Muscle of leg (tissue), 11 donors: Measurements from ENCODE around the gene DLGAP1. TPM values are rescaled to one million over a fixed set of nuclear protein-coding genes. Genes with fewer than 3 reads are reported as not detected.
"Not testable (repeated sequence)": the region's sequence is repeated elsewhere in the genome, so short reads cannot be mapped to it uniquely, and the experiment has no call there.

ENCODE experiments used
- DNase-seq: peaks from one replicate; pipeline ENCODE4 v3.0.0; 2013
- H3K27ac ChIP-seq: one replicate; pipeline ENCODE4 v1.5.1; 2013; ENCODE audit warnings: mild to moderate bottlenecking, low read length, control low read depth
- H3K27me3 ChIP-seq: one replicate; pipeline ENCODE4 v1.6.1; 2013; ENCODE audit warnings: low read length; ENCODE audit not compliant: control insufficient read depth, insufficient read depth
- H3K36me3 ChIP-seq: one replicate; pipeline ENCODE4 v1.6.1; 2013; ENCODE audit warnings: low read length; ENCODE audit not compliant: control insufficient read depth, insufficient read depth
- H3K4me1 ChIP-seq: one replicate; pipeline ENCODE4 v1.6.1; 2013; ENCODE audit warnings: low read length; ENCODE audit not compliant: control insufficient read depth, insufficient read depth
- H3K4me3 ChIP-seq: one replicate; pipeline ENCODE4 v1.5.1; 2013; ENCODE audit warnings: low read length, control low read depth
- H3K9me3 ChIP-seq: replicated peaks from 2 replicates; pipeline ENCODE4 v1.6.1; 2013; ENCODE audit warnings: low read depth, low read length; ENCODE audit not compliant: control insufficient read depth
- WGBS: methylation state at CpG from one replicate; pipeline ENCODE4 v1.1.5; 2013; ENCODE audit warnings: missing lambda C conversion rate; ENCODE audit not compliant: insufficient coverage; 5-methylcytosine and 5-hydroxymethylcytosine counted together
- polyA plus RNA-seq, 8 donors: library from polyadenylated mRNA; unstranded; fragments of 120-200 nt; gene quantifications; one replicate each; pipeline versions ENCODE4 v1.2.1 to v1.2.3, GENCODE V29; 2013; ENCODE audit warnings: inconsistent platforms in 1 of 8, low replicate concordance in 1 of 8; ENCODE audit not compliant: insufficient read length in 8 of 8, insufficient read depth in 1 of 8
- total RNA-seq: library from RNA; stranded (reverse); fragments of 120-200 nt; gene quantifications from one replicate; pipeline ENCODE4 v1.2.4, GENCODE V29; 2013

DLGAP1 gene
- total and polyA plus RNA-seq, 9 donors = 0.87 to 3.1 (median 1.8) TPM

GRCh38 chr18:3713708-3714107 is 741.4 kb downstream of the DLGAP1 start:
- Histone ChIP-seq H3K9me3 (no peaks in the 10 kb centered on the region), H3K4me3 (no peak overlapping the region), H3K27me3 (no peaks in the 10 kb centered on the region), H3K27ac (no peak overlapping the region), H3K36me3 (no peaks in the 10 kb centered on the region), H3K4me1 (no peaks in the 10 kb centered on the region)
- DNase-seq = no peak
- WGBS = 94% methylated on average over 5 of the region's 8 CpGs

GRCh38 chr18:3713166-3713565 is 741.9 kb downstream of the DLGAP1 start:
- Histone ChIP-seq H3K27ac (no peak overlapping the region), H3K9me3 (no peaks in the 10 kb centered on the region), H3K36me3 (no peaks in the 10 kb centered on the region), H3K4me1 (no peaks in the 10 kb centered on the region), H3K4me3 (no peak overlapping the region), H3K27me3 (no peaks in the 10 kb centered on the region)
- DNase-seq = no peak
- 51% methylated on average over 4 of the region's 4 CpGs for WGBS

GRCh38 chr18:3712491-3712890 is 742.6 kb downstream of the DLGAP1 start:
- no peaks in the 10 kb centered on the region for H3K9me3 ChIP-seq
- H3K4me3 ChIP-seq = no peak overlapping the region
- H3K4me1 ChIP-seq = no peaks in the 10 kb centered on the region
- no peaks in the 10 kb centered on the region for H3K36me3 ChIP-seq
- WGBS = 79% methylated on average over 2 of the region's 5 CpGs
- no peaks in the 10 kb centered on the region for H3K27me3 ChIP-seq
- no peak overlapping the region for H3K27ac ChIP-seq
- DNase-seq = no peak

GRCh38 chr18:3710712-3711301 is 744.3 kb downstream of the DLGAP1 start:
- 30% methylated on average over 8 of the region's 8 CpGs for WGBS
- Histone ChIP-seq H3K27ac (no peak overlapping the region), H3K4me1 (no peaks in the 10 kb centered on the region), H3K27me3 (no peaks in the 10 kb centered on the region), H3K36me3 (no peaks in the 10 kb centered on the region), H3K4me3 (no peak overlapping the region), H3K9me3 (no peaks in the 10 kb centered on the region)
- no peak for DNase-seq

- Histone ChIP-seq H3K27ac (no peak overlapping the region), H3K36me3 (no peaks in the 10 kb centered on the region)
- WGBS = 50% methylated on average over 2 of the region's 4 CpGs
Observed at GRCh38 chr18:3709205-3709604, 745.9 kb downstream of the DLGAP1 start.

GRCh38 chr18:3706279-3707097 is 748.6 kb downstream of the DLGAP1 start:
- DNase-seq = no peak
- no peaks in the 10 kb centered on the region for H3K9me3 ChIP-seq
- 63% methylated on average over 2 of the region's 9 CpGs for WGBS
- no peak overlapping the region for H3K27ac ChIP-seq
- H3K4me3 ChIP-seq = no peak overlapping the region
- no peaks in the 10 kb centered on the region for H3K4me1 ChIP-seq
- no peaks in the 10 kb centered on the region for H3K27me3 ChIP-seq
- no peaks in the 10 kb centered on the region for H3K36me3 ChIP-seq

More at GRCh38 chr18:3709205-3709604, 745.9 kb downstream of the DLGAP1 start:
- H3K4me3 ChIP-seq = no peak overlapping the region
- DNase-seq = no peak
- H3K27me3 ChIP-seq = no peaks in the 10 kb centered on the region
- no peaks in the 10 kb centered on the region for H3K4me1 ChIP-seq
- H3K9me3 ChIP-seq = no peaks in the 10 kb centered on the region

- H3K9me3 ChIP-seq = no peaks in the 10 kb centered on the region
- no peaks in the 10 kb centered on the region for H3K4me1 ChIP-seq
- H3K27ac ChIP-seq = no peak overlapping the region
- DNase-seq = no peak
- no peaks in the 10 kb centered on the region for H3K36me3 ChIP-seq
- no peak overlapping the region for H3K4me3 ChIP-seq
- H3K27me3 ChIP-seq = no peaks in the 10 kb centered on the region
- no CpG with 5 or more reads among the region's 3 CpGs for WGBS
Observed at GRCh38 chr18:3704556-3705344, 750.4 kb downstream of the DLGAP1 start.

- Histone ChIP-seq H3K36me3 (no peaks in the 10 kb centered on the region), H3K27me3 (no peaks in the 10 kb centered on the region), H3K4me1 (no peaks in the 10 kb centered on the region), H3K4me3 (no peak overlapping the region), H3K27ac (no peak overlapping the region), H3K9me3 (no peaks in the 10 kb centered on the region)
- DNase-seq = peak; percentile 57
- WGBS = 2% methylated on average over 4 of the region's 7 CpGs
Observed at GRCh38 chr18:3703732-3704176, 751.4 kb downstream of the DLGAP1 start.

- not testable (repeated sequence) for H3K4me1 ChIP-seq, H3K27ac ChIP-seq, H3K36me3 ChIP-seq, H3K4me3 ChIP-seq, H3K27me3 ChIP-seq, H3K9me3 ChIP-seq
- peak; percentile 39 for DNase-seq
- WGBS = 75% methylated on average over 9 of the region's 16 CpGs
Observed at GRCh38 chr18:3699707-3700567, 755.2 kb downstream of the DLGAP1 start.
